Ascending aorta (tissue), 2 donors: Measurements from ENCODE around the gene HSPG2. TPM values are rescaled to one million over a fixed set of nuclear protein-coding genes. Genes with fewer than 3 reads are reported as not detected.

Source experiments
- DNase-seq, 2 donors: peaks; one replicate each; pipeline ENCODE4 v3.0.0-alpha.2; 2019; ENCODE audit warnings: low spot score in 2 of 2
- H3K27ac ChIP-seq, 2 donors: fragments of 200-600 bp; sonication (generic); one replicate each; pipeline ENCODE4 v1.5.1; 2016 to 2017; ENCODE audit warnings: mild to moderate bottlenecking in 1 of 2
- H3K27me3 ChIP-seq: fragments of 200-600 bp; sonication (generic); one replicate; pipeline ENCODE4 v1.5.1; 2017
- H3K36me3 ChIP-seq, 2 donors: fragments of 200-600 bp; sonication (generic); one replicate each; pipeline ENCODE4 v1.5.1; 2016
- H3K4me1 ChIP-seq, 2 donors: fragments of 200-600 bp; sonication (generic); one replicate each; pipeline ENCODE4 v1.5.1; 2016 to 2017; ENCODE audit warnings: mild to moderate bottlenecking in 1 of 2
- H3K4me3 ChIP-seq, 2 donors: fragments of 200-600 bp; sonication (generic); one replicate each; pipeline ENCODE4 v1.5.1; 2016 to 2017; ENCODE audit warnings: mild to moderate bottlenecking in 1 of 2
- H3K9me3 ChIP-seq, 2 donors: fragments of 200-600 bp; sonication (generic); one replicate each; pipeline ENCODE4 v1.5.1; 2016
- intact Hi-C: fragments of 100-400 bp; cut with DNase I; formaldehyde crosslinking; loops from one replicate; pipeline ENCODE4 v1.15.1; 2023
- total RNA-seq: library from RNA; depleted of rRNA; stranded (reverse); fragments of >200 nt; gene quantifications from one replicate; pipeline ENCODE4 v1.1.0, GENCODE V29; 2016
- TF ChIP-seq, protein P1 (sequence below), 3 experiments: fragments of 200-600 bp in 2 of 3; fragments of 450-650 bp in 1 of 3; sonication (generic) in 2 of 3; IDR thresholded peaks; one replicate each; pipeline ENCODE4 v1.5.1; 2016 to 2019; ENCODE audit warnings: antibody characterized with exemption in 3 of 3, mild to moderate bottlenecking in 1 of 3, moderate library complexity in 1 of 3

HSPG2 gene
- total RNA-seq, 1 donor from 2014 or later: 1,294 TPM

DNA sequence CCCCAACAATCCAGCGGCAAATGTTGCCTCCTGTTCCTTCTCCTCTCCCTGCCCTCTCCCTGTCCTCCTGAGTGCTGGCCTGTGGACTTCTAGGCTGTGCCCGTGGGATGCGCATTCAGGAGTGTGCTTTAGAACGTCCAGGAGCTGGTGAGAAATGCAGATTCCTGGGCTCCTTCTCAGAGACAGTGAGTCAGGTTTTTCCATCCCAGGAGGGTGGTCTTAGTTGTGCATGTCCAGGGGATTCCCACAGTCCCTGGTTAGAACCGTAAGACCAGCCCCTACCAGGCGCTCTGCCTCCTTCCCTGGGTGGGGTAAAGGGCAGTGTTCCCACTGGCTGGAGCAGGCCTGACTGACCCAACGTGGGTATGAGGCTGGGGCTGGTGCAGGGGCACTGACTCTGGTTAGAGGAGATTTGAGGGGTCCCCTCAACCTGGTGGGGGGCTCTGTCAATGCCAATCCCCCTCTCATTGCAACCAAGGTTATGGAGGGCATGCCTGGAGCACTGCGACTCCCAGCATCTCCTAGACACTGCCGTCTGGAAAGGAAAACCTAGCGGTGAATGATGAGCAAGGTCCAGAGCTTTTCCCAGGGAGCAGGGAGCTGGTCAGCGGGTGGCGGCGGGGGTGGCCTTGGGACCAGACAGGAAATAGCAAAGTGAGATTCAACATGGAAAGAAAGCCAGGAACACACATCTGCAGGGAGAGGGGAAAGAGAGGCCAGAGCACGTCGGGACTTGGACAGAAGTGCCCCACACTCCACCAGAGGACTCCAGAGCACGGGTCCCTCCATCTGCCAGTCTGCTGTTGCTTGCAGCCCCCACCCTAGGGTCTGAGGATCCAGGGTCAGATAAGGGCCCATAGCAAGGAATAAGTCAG, 38.5 kb downstream of the HSPG2 start:
- peak in 1 of 2 donors; percentile 83 for DNase-seq
- Histone ChIP-seq H3K9me3 (no peaks in the 10 kb centered on the region), H3K27me3 (no peaks in the 10 kb centered on the region), H3K27ac (peak overlapping the region; percentile 94 to 96), H3K36me3 (peaks cover 23 to 25% of the 10 kb centered on the region in 2 donors), H3K4me1 (peaks cover 61 to 93% of the 10 kb centered on the region in 2 donors), H3K4me3 (no peak overlapping the region)
- TF ChIP-seq, protein P1, sequence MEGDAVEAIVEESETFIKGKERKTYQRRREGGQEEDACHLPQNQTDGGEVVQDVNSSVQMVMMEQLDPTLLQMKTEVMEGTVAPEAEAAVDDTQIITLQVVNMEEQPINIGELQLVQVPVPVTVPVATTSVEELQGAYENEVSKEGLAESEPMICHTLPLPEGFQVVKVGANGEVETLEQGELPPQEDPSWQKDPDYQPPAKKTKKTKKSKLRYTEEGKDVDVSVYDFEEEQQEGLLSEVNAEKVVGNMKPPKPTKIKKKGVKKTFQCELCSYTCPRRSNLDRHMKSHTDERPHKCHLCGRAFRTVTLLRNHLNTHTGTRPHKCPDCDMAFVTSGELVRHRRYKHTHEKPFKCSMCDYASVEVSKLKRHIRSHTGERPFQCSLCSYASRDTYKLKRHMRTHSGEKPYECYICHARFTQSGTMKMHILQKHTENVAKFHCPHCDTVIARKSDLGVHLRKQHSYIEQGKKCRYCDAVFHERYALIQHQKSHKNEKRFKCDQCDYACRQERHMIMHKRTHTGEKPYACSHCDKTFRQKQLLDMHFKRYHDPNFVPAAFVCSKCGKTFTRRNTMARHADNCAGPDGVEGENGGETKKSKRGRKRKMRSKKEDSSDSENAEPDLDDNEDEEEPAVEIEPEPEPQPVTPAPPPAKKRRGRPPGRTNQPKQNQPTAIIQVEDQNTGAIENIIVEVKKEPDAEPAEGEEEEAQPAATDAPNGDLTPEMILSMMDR (IDR thresholded peaks at IDR 0.05): peak in 1 of 3 experiments; percentile 10
- intact Hi-C loops: loop anchor here (1.0 to 2.0 kb wide), 2 partner anchors 30 to 38 kb away; partner anchors contain the start of gene HSPG2

DNA sequence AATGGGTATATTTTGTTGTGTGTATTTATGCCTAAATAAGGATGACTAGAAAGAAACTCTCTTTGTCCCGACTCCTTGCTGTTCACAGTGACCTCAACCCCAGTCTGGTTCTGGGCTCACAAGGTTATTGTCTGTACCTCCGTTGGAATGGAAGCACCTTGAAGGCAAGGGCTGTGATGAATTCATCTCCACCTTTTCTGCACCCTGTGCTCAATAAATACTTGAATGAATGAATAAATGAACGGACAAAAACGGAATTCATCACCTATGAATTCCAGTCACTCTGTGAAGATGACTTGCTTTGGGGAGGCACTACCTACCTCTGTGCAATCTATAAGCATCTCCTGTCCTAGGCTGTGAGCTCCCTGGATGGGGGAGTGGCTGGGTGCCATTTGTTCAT, 39.3 kb downstream of the HSPG2 start:
- no peak for DNase-seq
- intact Hi-C loops: loop anchor here (1.0 to 2.0 kb wide), 2 partner anchors 30 to 39 kb away; partner anchors contain the start of gene HSPG2
- H3K4me3 ChIP-seq: no peak overlapping the region
- TF ChIP-seq, protein P1 (IDR thresholded peaks at IDR 0.05): no peak
- peak overlapping the region; percentile 94 to 96 for H3K27ac ChIP-seq
- H3K9me3 ChIP-seq: no peaks in the 10 kb centered on the region
- H3K4me1 ChIP-seq: peaks cover 56 to 86% of the 10 kb centered on the region in 2 donors
- H3K36me3 ChIP-seq: peaks cover 29 to 32% of the 10 kb centered on the region in 2 donors
- no peaks in the 10 kb centered on the region for H3K27me3 ChIP-seq

DNA sequence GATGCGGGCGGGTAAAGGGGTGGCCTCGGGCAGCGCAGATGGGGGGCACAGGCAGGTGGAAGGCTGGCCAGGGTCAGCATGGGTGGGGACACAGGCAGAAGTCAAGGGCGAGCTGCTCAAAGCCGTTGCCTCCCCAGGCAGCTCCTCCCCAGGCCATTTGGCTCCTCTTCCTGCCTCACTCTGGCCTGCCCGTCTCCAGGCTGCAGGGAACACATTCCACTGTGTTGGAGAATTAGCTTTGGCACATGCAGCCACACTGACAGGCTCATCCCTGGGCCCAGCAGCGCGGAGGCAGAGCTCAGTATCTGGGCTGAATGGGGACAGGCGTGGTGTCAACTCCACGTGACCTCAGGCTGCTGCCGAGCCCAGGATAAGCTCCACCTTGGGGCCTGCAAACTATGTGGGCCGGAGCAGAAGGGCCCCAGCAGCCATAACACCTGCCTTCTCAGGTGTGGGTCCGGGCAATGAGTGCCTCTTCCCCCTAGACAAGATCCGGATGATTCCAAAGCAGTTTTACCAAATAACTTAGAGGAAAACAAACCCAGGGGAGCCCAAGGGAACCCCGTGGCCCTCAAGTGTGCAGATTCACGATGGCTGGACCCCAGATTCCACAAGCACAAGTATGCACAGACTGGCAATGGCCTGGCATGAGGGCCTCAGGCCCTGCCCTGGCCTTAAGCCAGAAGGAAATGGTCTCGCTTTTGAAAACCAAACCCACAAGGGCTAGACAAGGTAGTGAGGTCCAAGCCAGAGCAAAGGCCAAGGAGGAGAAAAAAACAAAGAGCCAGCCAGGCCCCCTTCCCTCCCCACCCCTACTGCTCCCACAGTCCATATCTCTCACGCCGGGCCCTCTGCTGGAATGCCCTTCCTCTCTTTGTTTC, 40.2 kb downstream of the HSPG2 start:
- Histone ChIP-seq H3K36me3 (peaks cover 36 to 39% of the 10 kb centered on the region in 2 donors), H3K27ac (peak overlapping the region; percentile 94 to 96), H3K27me3 (no peaks in the 10 kb centered on the region), H3K4me1 (peaks cover 48 to 76% of the 10 kb centered on the region in 2 donors), H3K4me3 (peak overlapping the region in 1 of 2 donors; percentile 15), H3K9me3 (no peaks in the 10 kb centered on the region)
- intact Hi-C loops: no loop called here
- peak in 1 of 2 donors; percentile 83 for DNase-seq
- TF ChIP-seq, protein P1 (IDR thresholded peaks at IDR 0.05): no peak

DNA sequence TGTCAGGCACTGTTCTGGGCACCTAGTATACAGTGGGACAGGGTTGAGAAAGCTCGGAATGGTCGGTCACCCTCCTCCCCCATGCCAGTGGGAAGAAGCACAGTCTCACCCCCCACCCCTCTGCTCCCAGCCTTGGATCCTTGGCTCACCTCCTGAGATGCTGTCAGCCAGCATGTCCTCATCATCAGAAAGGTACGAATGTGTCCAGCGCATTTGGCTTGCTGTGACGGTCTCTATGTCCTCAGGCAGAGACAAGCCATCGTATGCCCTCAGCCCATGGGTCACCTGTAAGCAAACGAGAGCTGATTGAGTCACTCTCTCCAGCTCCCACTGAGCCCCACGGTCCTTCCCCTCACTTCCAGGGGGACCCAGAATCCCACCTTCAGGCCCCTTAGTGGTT, 41.1 kb downstream of the HSPG2 start:
- Histone ChIP-seq H3K36me3 (peaks cover 45 to 48% of the 10 kb centered on the region in 2 donors), H3K9me3 (no peaks in the 10 kb centered on the region), H3K4me1 (peaks cover 40 to 67% of the 10 kb centered on the region in 2 donors), H3K4me3 (peak overlapping the region in 1 of 2 donors; percentile 15), H3K27me3 (no peaks in the 10 kb centered on the region), H3K27ac (peak overlapping the region; percentile 94 to 96)
- TF ChIP-seq, protein P1 (IDR thresholded peaks at IDR 0.05): no peak
- DNase-seq: no peak
- intact Hi-C loops: no loop called here

DNA sequence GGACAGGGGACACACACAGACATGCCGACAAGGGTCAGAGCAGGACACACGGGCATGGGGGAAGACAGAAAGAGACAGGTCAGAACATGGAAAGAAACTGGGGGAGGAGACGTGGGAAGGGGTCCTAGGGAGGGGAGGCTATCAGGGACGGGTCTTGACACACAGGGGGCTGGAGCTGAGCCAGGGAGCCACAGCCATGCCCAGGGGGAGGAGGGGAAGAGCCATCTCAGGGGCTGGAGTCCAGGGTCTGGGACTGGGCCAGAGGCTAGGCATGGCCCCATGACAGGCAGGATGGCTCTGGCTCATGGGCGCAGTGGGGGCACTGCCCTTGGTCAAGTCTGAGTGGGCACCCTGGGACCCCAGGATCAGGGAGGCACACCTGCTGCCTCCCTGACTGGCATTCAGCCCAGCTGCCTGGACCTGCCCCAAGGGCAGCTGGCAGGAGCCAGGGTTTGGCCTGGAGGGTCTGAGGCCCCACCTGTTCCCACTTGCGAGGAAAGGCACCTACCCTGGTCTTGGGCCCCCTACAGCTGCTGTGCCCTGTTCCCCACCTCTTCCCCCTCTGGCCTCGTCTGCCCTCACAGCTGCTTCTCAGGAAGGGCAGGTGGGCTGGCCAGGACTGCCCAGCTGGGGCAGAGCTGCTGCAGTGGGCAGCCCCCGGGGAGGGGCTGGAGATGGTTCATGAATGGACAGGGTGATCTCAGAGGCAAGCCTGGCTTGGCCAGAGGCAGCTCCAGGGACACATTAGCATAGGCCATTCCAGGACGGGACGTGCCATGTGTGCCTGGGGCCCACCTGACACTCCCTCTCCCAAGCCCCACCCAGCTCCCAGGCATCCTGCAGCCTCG, 42.9 kb downstream of the HSPG2 start:
- TF ChIP-seq, protein P1 (IDR thresholded peaks at IDR 0.05): no peak
- Histone ChIP-seq H3K27ac (peak overlapping the region; percentile 94 to 96), H3K36me3 (peaks cover 62 to 64% of the 10 kb centered on the region in 2 donors), H3K9me3 (no peaks in the 10 kb centered on the region), H3K27me3 (no peaks in the 10 kb centered on the region), H3K4me1 (peaks cover 27 to 50% of the 10 kb centered on the region in 2 donors), H3K4me3 (no peak overlapping the region)
- intact Hi-C loops: no loop called here
- no peak for DNase-seq
